ENCODE results near the gene NCAPG2. TPM values are rescaled to one million over a fixed set of nuclear protein-coding genes. Genes with fewer than 3 reads are reported as not detected.

NCAPG2 gene
- total RNA-seq, 2 experiments from 2014 or later, result 104 to 108 TPM

DNA sequence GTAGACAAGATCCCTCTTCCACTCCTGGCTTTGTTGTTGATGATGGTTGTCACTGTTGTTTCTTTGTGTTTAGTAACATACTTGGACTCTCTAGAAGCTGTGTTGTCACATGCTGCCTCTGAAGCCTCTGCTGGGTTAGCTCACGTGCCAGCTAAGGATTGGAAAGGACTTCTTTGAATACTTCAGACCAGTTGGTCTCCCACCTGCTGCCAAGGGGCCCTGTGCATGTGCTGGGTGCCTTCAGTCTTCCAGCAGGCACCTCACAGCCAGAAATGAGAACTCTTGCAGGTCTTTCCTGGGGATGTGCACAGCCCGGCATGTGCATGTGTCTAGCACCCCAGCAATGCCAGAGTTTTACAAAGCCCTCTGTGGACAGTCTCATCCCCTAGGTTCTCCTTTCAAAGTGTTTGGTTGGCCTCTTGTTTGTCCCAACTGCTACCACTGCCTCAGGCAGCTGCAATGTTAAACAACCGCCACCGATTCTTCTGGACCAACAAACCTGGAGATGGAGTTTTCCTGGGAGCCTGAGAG is 21.7 kb upstream of the NCAPG2 start:
- Mint-ChIP-seq H3K27ac (no peak overlapping the region), H3K4me3 (no peak overlapping the region)

DNA sequence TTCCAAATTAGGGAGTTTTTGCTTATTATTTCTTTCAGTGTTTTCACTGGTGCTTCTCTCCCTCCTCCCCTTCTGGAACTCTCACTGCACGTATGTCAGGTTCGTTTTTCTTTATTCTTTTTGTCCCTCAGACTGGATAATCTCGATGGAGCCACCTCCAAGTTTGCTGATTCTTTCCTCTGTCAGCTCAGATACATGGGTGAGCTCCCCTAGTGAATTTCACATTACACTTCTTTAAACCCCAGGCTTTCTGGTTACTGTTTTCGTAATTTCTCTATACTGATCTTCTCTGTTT is 20.8 kb upstream of the NCAPG2 start:
- no peaks in the 10 kb centered on the region for H3K27me3 Mint-ChIP-seq
- H3K4me3 Mint-ChIP-seq, result no peak overlapping the region
- no peaks in the 10 kb centered on the region for H3K4me1 Mint-ChIP-seq
- H3K9me3 Mint-ChIP-seq, result no peaks in the 10 kb centered on the region
- no peak for DNase-seq
- H3K27ac Mint-ChIP-seq, result no peak overlapping the region
- H3K36me3 Mint-ChIP-seq, result peaks cover 9% of the 10 kb centered on the region

More for the DNA sequence above, 21.7 kb upstream of the NCAPG2 start:
- Mint-ChIP-seq H3K27me3 (no peaks in the 10 kb centered on the region), H3K9me3 (no peaks in the 10 kb centered on the region), H3K36me3 (peaks cover 9% of the 10 kb centered on the region), H3K4me1 (no peaks in the 10 kb centered on the region)
- DNase-seq, result no peak

DNA sequence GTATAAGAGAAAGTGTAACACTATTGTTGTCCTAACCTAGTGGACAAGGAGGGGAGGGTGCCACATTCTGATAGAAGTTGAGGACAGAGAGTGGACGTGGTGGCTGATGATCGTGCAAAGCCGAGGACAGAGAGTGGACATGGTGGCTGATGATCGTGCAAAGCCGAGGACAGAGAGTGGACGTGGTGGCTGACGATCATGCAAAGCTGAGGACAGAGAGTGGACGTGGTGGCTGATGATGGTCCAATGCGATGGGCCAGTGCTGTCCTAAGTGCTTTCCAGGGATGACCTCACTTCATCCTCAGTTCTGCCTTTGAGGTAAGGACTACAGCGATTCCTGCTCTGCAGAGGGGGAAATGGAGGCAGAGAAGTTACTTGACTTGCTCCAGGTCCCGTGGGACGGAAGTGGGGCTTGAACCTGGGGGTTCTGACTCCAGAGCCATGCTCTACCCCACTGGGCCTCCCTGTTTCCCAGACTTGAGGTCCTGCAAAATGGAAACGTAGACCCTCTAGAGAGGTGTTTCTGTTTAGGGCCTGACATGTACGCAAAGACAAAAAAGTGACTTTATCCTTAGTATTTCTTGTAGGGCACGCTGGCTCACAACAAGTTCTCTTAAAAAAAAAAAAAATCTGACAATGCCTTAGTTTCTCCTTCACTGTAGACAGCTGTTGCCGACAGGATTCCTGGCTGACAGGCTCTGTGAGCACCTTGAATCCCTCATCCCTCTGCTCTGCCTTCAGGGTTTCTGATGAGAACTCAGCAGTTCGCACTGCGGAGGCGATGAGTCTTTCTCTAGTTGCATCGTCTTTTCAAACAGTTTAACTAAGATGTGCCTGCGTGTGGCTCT is 20.3 kb upstream of the NCAPG2 start:
- H3K36me3 Mint-ChIP-seq, result peaks cover 4% of the 10 kb centered on the region
- H3K4me3 Mint-ChIP-seq, result no peak overlapping the region
- no peak overlapping the region for H3K27ac Mint-ChIP-seq
- no peaks in the 10 kb centered on the region for H3K27me3 Mint-ChIP-seq
- H3K9me3 Mint-ChIP-seq, result no peaks in the 10 kb centered on the region
- no peak for DNase-seq
- no peaks in the 10 kb centered on the region for H3K4me1 Mint-ChIP-seq

GRCh38 chr7:158723714-158724385 is 19.2 kb upstream of the NCAPG2 start:
- H3K4me3 Mint-ChIP-seq, result no peak overlapping the region
- H3K9me3 Mint-ChIP-seq, result no peaks in the 10 kb centered on the region

GRCh38 chr7:158723266-158723665 is 18.7 kb upstream of the NCAPG2 start:
- H3K36me3 Mint-ChIP-seq, result no peaks in the 10 kb centered on the region
- no peak overlapping the region for H3K27ac Mint-ChIP-seq
- no peak overlapping the region for H3K4me3 Mint-ChIP-seq
- no peaks in the 10 kb centered on the region for H3K4me1 Mint-ChIP-seq
- H3K27me3 Mint-ChIP-seq, result no peaks in the 10 kb centered on the region
- no peak for DNase-seq
- no peaks in the 10 kb centered on the region for H3K9me3 Mint-ChIP-seq

More at GRCh38 chr7:158723714-158724385, 19.2 kb upstream of the NCAPG2 start:
- DNase-seq, result no peak
- Mint-ChIP-seq H3K27me3 (no peaks in the 10 kb centered on the region), H3K4me1 (no peaks in the 10 kb centered on the region), H3K27ac (no peak overlapping the region), H3K36me3 (peaks cover 1% of the 10 kb centered on the region)

- Mint-ChIP-seq H3K27me3 (peaks cover 3% of the 10 kb centered on the region), H3K4me1 (no peaks in the 10 kb centered on the region), H3K27ac (no peak overlapping the region), H3K4me3 (no peak overlapping the region), H3K36me3 (no peaks in the 10 kb centered on the region), H3K9me3 (no peaks in the 10 kb centered on the region)
- no peak for DNase-seq
Observed at GRCh38 chr7:158722574-158723237, 18.1 kb upstream of the NCAPG2 start.

DNA sequence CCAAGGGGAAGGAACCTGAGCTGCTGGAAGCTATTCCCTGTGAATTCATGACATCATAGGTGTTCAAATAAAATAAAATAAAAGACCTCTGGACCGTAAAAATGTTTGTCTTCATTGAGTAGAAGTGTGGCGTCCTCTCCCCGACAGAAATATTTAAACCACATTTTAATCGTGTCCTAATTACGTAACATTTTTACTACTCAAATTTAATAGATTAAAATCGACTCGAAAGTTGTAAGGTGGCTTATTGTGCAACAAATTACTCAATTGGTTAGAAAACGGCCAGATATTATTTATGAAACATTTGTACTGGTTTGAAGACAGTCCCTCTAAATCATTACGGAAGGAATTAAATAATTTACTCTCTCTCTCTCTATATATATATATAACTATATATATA is 15.5 kb upstream of the NCAPG2 start:
- peaks cover 4% of the 10 kb centered on the region for H3K27me3 Mint-ChIP-seq
- no peaks in the 10 kb centered on the region for H3K4me1 Mint-ChIP-seq
- no peak overlapping the region for H3K27ac Mint-ChIP-seq
- H3K36me3 Mint-ChIP-seq, result no peaks in the 10 kb centered on the region
- DNase-seq, result no peak
- no peak overlapping the region for H3K4me3 Mint-ChIP-seq
- H3K9me3 Mint-ChIP-seq, result no peaks in the 10 kb centered on the region

DNA sequence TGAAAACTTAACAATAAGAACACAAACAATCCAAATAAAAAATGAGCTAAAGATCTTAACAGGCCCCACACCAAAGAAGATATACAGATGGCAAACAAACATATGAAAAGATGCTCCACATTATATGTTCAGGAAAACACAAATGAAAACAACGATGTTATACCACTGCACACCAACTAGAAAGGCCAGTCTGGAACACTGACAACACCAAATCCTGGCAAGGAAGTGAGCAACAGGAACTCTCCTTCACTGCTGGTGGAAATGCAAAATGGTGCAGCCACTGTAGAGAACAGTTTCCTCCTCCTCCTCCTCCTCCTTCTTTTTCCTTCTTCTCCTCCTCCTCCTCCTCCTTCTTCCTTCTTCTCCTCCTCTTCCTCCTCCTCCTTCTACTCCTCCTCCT is 12.2 kb upstream of the NCAPG2 start:
- peaks cover 1% of the 10 kb centered on the region for H3K9me3 Mint-ChIP-seq
- H3K27me3 Mint-ChIP-seq, result peaks cover 4% of the 10 kb centered on the region
- no peak overlapping the region for H3K27ac Mint-ChIP-seq
- peaks cover 4% of the 10 kb centered on the region for H3K36me3 Mint-ChIP-seq
- DNase-seq, result no peak
- H3K4me1 Mint-ChIP-seq, result peaks cover 3% of the 10 kb centered on the region
- H3K4me3 Mint-ChIP-seq, result no peak overlapping the region

DNA sequence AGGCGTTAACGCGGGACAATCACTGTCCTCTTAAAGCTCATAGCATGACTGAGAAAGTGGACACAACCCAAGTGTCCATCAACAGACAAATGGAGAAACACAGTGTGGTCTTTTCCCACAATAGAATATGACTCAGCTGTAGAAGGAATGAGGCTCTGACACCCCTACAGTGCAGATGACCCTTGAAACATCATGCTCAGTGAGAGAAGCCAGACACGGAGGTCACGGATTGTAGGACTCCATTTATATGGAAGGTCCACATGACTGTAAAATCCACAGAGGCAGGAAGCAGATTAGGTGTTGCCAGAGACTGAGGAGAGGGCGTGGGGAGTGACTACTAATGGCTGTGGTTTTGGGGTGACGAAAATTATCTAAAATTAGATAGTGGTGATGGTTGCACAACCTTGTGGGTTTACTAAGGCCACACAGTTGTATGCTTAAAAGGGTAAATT is 6.1 kb upstream of the NCAPG2 start:
- no peak overlapping the region for H3K4me3 Mint-ChIP-seq
- no peak overlapping the region for H3K27ac Mint-ChIP-seq
- no peak for DNase-seq
- H3K9me3 Mint-ChIP-seq, result peaks cover 5% of the 10 kb centered on the region
- no peaks in the 10 kb centered on the region for H3K27me3 Mint-ChIP-seq
- H3K36me3 Mint-ChIP-seq, result peaks cover 4% of the 10 kb centered on the region
- peaks cover 13% of the 10 kb centered on the region for H3K4me1 Mint-ChIP-seq

GRCh38 chr7:158707610-158708009 is 3.0 kb upstream of the NCAPG2 start:
- peaks cover 28% of the 10 kb centered on the region for H3K4me1 Mint-ChIP-seq
- H3K27ac Mint-ChIP-seq, result no peak overlapping the region
- H3K4me3 Mint-ChIP-seq, result no peak overlapping the region
- H3K9me3 Mint-ChIP-seq, result peaks cover 5% of the 10 kb centered on the region
- DNase-seq, result no peak
- H3K27me3 Mint-ChIP-seq, result no peaks in the 10 kb centered on the region
- H3K36me3 Mint-ChIP-seq, result peaks cover 16% of the 10 kb centered on the region

DNA sequence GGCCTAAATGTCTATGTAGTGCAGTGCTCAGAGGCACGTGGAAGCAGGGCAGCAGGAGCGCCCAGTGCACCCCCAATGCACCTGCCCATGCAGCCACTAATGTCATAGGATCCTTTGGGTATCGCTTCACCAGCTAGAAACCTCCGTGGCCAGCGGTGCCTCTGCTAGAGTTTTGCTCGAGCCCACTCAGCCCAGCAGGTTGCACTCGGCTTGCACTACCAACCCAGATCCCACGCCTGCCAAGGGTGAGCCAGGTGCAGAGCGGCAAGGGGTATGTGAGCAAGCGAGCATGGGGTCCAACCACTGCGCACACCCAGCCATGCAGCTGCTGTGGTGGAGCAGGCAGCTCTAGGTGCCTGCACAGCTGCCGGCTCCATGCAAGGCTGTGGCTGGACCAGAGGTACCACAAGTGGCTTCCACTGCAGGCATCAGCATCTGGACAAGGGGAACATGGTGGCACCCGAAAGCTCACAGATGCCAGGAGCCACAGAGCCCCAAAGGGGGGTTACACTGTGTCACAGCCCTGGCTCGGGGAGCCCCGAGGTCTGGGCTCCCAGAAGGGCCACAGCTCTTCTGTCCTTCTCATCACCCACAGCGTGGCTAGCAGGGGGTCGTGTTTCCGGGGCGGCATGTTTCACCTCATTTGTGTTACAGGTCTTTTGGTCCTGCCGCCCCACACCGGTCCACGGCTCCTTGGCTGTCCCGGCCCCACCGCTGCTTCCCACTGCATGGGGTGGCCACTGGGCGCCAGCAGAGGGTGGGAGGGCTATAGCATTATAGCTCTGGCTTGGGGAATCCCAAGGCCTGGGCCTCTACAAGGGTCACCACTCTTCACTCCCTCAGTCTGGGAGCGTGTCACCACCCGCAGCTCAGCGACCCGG is 2.3 kb upstream of the NCAPG2 start:
- peaks cover 30% of the 10 kb centered on the region for H3K4me1 Mint-ChIP-seq
- H3K27ac Mint-ChIP-seq, result no peak overlapping the region
- H3K36me3 Mint-ChIP-seq, result peaks cover 17% of the 10 kb centered on the region
- H3K9me3 Mint-ChIP-seq, result peaks cover 4% of the 10 kb centered on the region
- H3K4me3 Mint-ChIP-seq, result no peak overlapping the region
- H3K27me3 Mint-ChIP-seq, result no peaks in the 10 kb centered on the region
- DNase-seq, result no peak

GRCh38 chr7:158706273-158706704 is 1.7 kb upstream of the NCAPG2 start:
- Mint-ChIP-seq H3K9me3 (peaks cover 4% of the 10 kb centered on the region), H3K4me3 (peak overlapping the region; percentile 35), H3K36me3 (peaks cover 23% of the 10 kb centered on the region), H3K27me3 (no peaks in the 10 kb centered on the region), H3K4me1 (peaks cover 37% of the 10 kb centered on the region), H3K27ac (no peak overlapping the region)
- no peak for DNase-seq

- H3K27ac Mint-ChIP-seq, result peak overlapping the region; percentile 9
- no peaks in the 10 kb centered on the region for H3K27me3 Mint-ChIP-seq
- H3K36me3 Mint-ChIP-seq, result peaks cover 31% of the 10 kb centered on the region
Observed at GRCh38 chr7:158705234-158705850, 738 bp upstream of the NCAPG2 start.

More at GRCh38 chr7:158705234-158705850, 738 bp upstream of the NCAPG2 start:
- H3K9me3 Mint-ChIP-seq, result peaks cover 4% of the 10 kb centered on the region
- no peak for DNase-seq
- H3K4me1 Mint-ChIP-seq, result peaks cover 35% of the 10 kb centered on the region
- H3K4me3 Mint-ChIP-seq, result peak overlapping the region; percentile 85
